GM18951 (cell line): ENCODE results near the gene AMPD3.

ENCODE experiments used
- POLR2A ChIP-seq: IDR thresholded peaks from 4 replicates; pipeline ENCODE4 v1.6.1; 2011; ENCODE audit warnings: mild to moderate bottlenecking; ENCODE audit not compliant: insufficient read length, insufficient read depth; ENCODE audit errors: extremely low read depth
- in situ Hi-C: fragments of 300-500 bp; cut with MboI; formaldehyde crosslinking; loops from one replicate; pipeline ENCODE4 v1.12.0; 2022; ENCODE audit warnings: low sequenced_read_pairs, mixed read lengths, inconsistent platforms; ENCODE audit not compliant: unreplicated experiment

The AMPD3 gene

GRCh38 chr11:10441652-10442503 lies 13.2 kb upstream of the AMPD3 start:
- no peak for TF ChIP-seq POLR2A
- in situ Hi-C loops: no loop called here

- TF ChIP-seq POLR2A: no peak
- in situ Hi-C loops: no loop called here
These were observed 11.9 kb upstream of the AMPD3 start for GRCh38 chr11:10443152-10443551.

- no peak for TF ChIP-seq POLR2A
- in situ Hi-C loops: no loop called here
These were observed 11.3 kb upstream of the AMPD3 start for GRCh38 chr11:10443721-10444235.

DNA sequence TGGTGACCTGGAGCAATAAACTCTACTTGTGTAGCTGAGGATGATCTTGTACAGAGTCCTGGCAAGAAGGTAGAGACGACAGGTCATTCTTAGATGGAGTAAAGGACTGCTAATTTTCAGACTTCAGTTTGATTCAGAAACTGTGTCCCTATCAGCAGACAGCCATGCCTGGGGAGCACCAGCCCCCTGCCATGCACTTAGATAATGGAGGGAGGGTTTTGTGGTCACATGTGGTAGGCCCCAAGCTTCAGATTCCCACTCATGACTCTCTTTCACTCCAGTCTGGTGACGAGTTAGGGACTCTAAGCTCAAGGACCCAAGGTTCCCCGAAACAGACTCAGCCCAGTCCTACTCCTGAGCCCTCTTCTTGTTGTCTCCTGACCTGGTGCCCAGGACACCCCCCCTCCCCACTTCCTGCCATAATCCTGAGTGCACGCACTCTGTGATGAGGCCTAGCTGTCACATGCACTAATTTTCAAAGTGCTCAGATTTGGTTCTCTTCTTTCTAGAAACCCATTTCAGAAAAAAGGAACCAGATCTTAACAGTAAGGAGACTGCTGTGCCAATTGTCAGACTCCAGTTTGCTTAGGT lies 10.2 kb upstream of the AMPD3 start:
- no peak for TF ChIP-seq POLR2A
- in situ Hi-C loops: no loop called here

GRCh38 chr11:10447445-10447844 lies 7.6 kb upstream of the AMPD3 start:
- in situ Hi-C loops: no loop called here

DNA sequence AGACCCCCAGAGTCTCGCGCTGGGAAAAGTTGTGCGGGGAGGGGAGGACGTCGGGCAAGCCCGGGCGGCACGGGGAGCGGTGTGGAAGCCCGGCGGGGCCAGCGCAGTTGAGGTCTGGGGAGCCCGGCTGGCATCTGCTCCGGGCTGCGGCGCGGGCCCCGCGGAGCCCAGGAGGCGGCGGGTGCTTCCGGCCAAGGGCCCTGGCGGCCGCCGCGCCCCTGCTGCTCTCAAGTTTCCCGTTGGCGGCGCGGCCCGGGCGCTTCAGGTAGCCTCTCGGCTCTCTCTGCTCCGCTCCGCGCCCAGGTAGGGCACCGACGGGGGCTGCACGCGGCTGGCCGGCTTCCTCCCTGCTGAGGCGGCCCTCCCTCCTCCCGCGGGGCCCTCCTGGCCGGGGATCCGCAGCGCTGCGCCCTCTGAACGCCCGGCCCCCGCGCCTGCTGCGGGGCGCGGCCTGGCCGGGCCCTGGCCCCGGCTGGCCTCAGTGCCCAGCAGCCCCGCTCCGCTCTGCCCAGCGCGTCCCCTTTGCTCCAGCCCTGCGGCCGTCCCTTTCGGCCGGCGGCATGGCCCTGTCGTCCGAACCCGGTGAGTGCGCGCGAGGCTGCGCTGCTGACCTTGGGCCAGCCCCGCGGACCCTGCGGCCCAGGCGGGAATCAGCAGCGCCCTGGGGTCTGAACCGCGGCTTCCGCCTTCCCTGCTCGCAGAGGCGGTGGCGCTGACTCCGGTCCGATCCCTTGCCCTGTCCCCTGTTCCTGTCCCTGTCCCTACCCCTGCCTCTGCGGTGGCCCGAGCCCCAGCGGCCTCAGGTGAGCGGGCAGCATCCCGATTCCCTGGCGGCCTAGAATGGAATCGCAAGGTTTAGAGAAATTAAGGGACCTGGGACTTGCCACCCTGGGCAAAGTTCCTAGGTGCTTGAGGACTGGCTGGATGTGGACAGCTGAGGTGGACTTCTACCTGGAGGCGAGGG lies 4.3 kb upstream of the AMPD3 start:
- no peak for TF ChIP-seq POLR2A
- in situ Hi-C loops: no loop called here

More at GRCh38 chr11:10447445-10447844, 7.6 kb upstream of the AMPD3 start:
- no peak for TF ChIP-seq POLR2A

DNA sequence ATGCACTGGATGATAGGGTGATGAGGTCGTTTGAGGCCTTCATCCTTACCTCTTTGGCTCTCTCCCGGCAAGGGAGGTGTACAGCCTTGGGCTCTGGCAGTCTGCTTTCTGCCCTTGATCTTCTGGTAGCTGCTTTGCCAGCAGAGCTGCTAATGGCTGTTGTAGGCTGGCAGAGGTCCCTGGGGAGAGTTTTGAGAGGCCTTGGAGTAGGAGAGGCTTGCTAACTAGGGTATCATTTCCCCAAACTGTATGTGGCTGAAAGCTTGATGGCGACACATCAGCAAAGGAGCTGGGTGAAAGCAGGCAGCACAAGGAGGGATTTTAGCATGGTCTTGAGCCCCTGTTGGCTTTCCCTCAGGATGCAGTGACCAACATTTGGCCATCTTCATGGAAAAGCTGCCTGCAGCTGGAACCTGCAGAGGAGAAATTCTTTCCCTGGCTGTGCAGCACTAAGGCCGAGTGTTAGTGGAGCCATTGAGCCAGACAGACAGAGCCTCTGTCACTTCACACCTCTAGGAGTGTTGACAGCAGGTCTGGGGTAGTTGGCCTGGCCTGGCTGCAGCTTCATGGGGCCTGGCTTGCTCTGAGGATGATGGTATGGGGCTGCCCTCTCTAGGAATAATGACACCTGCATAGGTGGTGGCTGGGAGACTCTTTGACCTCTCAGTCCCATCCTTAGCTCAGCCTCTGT lies 3.5 kb upstream of the AMPD3 start:
- no peak for TF ChIP-seq POLR2A

GRCh38 chr11:10452211-10452767 lies 2.8 kb upstream of the AMPD3 start:
- in situ Hi-C loops: no loop called here
- no peak for TF ChIP-seq POLR2A

More for the DNA sequence above, 3.5 kb upstream of the AMPD3 start:
- in situ Hi-C loops: no loop called here

- in situ Hi-C loops: no loop called here
These were observed 1.8 kb upstream of the AMPD3 start for GRCh38 chr11:10453261-10453660.

DNA sequence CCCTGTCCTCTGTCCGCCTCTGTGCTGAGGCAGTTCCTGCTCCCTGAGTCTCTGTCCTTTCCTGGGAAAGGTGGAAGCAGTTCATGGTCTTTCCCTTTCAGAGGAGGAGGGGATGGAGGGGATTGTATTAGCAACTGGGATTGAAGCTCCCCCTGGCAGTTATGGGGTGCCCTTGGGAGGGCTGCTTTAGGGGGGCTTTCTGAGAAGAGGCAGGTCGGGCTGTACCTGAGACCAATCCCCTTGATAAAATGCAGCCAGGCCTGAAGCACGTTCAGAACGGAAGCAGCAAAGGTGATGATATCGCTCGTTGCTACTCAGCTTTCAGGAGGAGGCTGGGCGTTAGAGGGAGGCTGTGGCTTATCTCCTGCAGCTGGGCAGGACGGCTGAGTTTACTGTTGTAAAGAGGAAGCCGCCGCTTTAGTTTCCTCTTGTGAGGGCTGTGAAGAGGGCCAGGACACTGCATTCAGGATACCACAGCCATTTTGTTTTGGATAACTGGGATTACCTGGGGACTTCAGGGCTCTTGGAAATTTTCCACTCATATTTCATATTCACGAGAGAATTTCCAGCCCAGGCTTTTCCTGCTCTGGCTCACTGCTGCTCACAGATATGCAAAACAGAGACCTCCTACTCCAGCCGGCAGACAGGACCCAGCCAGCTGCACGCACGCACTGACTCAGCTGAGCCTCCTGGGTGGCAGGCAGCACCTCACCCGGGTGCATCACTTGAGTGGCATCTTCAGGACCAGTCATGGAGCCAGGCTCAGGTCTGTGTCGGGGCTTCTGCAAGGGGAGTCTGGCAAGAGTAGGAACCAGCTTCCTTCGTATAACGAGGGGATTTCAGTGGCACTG lies 798 bp downstream of the AMPD3 start:
- in situ Hi-C loops: no loop called here
- peak; percentile 67 for TF ChIP-seq POLR2A

More at GRCh38 chr11:10453261-10453660, 1.8 kb upstream of the AMPD3 start:
- no peak for TF ChIP-seq POLR2A

- in situ Hi-C loops: no loop called here
- no peak for TF ChIP-seq POLR2A
These were observed 1.5 kb downstream of the AMPD3 start for GRCh38 chr11:10456519-10456918.

GRCh38 chr11:10457901-10458300 lies 2.8 kb downstream of the AMPD3 start:
- TF ChIP-seq POLR2A: no peak
- in situ Hi-C loops: no loop called here
